Stimulated activated CD4-positive, alpha-beta T cell treated with anti-CD3 and anti-CD28 coated beads, Interleukin-1b, Interleukin-23, amount 100 ng/mL, for 4 hours (primary cell): Measurements from ENCODE around the gene SYNGR4.
"Not testable (repeated sequence)": the region's sequence is repeated elsewhere in the genome, so short reads cannot be mapped to it uniquely, and the experiment has no call there.

Source experiments
- DNase-seq, 2 donors: peaks; one replicate each; pipeline ENCODE4 v3.0.0-alpha.2; 2020; ENCODE audit warnings: low read depth in 2 of 2

The SYNGR4 gene

DNA sequence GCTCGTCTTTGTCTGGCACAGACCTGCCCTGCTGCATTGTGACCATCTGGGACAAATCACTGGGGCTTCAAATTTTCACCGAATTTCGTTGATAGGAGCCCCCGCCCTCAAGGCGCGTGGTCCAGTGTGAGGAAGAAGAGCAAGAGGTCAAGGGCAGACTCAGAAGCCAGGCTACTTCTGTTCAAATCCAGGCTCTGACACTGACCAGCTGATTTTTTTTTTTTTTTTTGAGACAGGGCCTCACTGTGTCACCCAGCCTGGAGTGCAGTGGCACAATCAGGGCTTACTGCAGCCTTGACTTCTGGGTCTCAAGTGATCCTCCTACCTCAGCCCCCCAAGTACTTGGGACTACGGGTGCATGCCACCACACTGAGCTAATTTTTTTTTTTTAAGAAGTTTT, 7.2 kb downstream of the SYNGR4 start:
- DNase-seq, result no peak

DNA sequence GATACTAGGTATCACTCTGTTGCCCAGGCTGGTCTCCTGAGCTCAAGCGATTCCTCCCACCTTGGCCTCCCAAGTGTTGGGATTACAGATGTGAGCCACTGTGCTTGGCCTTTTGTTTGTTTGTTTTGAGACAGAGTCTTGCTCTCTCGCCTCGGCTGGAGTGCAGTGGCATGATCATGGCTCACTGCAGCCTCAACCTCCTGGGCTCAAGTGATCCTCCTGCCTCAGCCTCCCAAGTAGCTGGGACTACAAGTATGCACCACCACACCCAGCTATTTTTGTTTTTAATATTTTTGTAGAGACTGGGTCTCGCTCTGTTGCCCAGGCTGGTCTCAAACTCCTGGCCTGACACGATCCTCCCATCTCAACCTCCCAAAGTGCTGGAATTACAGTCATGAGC, 7.6 kb downstream of the SYNGR4 start:
- not testable (repeated sequence) for DNase-seq

DNA sequence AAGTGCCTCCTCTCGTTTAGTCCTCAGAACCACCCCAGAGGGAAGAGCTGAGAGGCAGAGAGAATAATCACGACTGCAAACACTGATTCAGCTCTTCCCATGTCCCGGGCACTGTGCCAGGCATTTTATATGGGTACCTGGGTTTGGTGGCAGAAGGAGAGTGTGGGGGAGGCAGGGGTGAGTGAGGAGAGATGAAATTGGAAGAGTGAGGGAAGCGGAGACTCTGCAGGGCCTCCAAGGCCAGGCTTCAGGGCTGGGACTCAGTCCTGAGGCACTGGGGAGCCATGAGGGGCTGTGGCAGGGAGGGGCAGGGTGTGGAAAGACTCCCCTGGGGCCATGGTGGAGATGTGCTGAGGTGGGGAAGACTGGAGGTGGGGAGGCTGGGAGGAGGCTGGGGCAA, 8.7 kb downstream of the SYNGR4 start:
- DNase-seq, result no peak

DNA sequence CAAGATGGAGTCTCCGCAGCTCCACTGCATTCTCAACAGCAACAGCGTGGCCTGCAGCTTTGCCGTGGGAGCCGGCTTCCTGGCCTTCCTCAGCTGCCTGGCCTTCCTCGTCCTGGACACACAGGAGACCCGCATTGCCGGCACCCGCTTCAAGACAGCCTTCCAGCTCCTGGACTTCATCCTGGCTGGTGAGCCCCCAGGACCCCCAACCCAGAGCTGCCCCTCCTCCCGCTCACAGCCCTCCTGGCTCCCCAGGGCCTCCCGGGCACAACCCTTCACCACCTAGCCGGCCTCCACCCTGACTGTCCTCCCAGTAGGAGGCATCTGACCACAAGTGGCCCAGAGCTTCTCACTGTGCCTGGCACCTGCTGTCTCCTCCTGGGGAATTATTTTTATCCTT, 9.4 kb downstream of the SYNGR4 start:
- no peak for DNase-seq

DNA sequence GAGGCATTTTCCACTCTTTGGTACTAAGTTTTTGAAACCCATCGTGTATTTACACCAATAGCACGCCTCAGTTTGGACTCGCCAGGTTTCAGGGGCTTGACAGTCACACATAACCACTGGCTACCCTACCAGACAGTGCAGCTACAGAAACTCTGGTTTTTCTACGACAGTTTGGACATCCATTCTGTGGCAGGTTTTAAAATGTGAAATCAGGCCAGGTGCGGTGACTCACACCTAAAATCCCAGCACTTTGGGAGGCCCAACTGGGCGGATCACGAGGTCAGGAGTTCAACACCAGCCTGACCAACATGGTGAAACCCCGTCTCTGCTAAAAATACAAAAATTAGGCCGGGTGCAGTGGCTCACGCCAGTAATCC, 14.0 kb downstream of the SYNGR4 start:
- no peak for DNase-seq

DNA sequence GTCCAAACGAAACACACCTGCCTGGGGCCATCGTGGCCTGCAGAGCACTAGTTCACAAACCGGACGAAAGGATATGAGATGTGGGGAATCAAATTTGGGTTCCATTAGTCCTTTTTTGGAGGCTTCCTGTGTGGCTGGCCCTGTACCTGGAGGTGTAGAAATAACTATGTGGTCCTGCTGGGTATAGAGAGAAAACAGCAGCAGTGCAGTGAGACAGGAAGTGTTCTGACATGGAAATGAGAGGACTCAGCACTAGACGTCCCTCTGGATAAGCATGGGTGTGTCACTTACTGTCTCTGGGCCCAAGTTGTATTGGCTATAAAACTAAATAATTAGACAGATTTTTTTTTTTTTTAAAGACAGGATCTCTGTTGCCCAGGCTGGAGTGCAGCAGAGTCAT, 14.9 kb downstream of the SYNGR4 start:
- no peak for DNase-seq

DNA sequence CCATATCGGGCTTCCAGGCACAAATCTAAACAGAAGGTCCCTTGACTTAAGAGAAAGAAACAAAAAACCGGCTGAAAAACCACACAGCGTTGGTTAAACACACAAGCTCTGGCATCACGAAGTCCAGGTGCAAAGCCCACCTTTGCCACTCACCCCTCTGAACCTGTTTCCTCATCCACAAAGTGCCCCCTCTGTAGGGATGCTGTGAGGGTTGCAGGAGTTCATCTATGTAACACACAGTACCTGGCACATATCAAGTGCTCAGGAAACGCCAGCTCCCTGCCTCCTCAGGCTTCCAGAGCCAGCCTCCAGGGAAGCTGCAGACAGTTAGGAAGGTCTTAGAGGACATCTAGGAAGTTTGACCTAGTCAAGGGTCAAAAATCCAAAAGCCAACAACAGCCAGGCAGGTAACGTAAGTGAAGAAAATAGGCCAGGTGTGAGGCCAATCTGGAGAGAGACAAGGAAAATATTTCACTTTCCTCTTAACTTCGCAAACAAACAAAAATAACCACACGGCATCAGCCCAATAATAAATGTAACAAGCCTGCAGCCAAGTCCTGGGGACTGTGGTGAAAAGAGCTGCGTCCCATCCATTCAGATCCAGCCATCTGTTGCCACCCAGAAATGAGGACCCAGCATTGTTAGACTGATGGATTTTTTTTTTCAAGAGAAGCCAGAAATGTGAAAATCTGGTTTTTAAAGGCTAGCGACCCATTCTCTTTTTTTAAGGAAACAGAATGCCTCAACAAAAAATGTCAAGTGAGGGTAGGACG, 17.2 kb downstream of the SYNGR4 start:
- DNase-seq, result no peak

DNA sequence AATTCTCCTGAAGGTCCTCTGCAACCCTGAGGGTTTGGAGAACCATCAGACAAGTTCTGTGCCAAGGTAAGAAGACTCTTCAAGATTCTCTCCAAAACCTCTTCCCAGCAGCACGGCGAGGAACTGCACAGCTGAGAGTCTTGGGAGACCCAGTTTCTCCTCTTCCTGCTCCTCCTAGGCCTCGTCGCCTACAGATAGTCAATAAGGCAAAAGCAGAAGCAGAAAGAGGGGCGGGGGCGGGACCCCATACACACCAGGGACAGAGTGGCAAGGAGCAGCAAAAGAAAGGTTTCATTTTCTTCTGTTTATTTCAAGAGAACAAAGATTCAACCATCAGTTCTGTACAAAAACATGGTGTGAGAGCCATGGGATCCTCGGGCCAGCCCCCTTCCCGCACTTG, 18.1 kb downstream of the SYNGR4 start:
- no peak for DNase-seq

DNA sequence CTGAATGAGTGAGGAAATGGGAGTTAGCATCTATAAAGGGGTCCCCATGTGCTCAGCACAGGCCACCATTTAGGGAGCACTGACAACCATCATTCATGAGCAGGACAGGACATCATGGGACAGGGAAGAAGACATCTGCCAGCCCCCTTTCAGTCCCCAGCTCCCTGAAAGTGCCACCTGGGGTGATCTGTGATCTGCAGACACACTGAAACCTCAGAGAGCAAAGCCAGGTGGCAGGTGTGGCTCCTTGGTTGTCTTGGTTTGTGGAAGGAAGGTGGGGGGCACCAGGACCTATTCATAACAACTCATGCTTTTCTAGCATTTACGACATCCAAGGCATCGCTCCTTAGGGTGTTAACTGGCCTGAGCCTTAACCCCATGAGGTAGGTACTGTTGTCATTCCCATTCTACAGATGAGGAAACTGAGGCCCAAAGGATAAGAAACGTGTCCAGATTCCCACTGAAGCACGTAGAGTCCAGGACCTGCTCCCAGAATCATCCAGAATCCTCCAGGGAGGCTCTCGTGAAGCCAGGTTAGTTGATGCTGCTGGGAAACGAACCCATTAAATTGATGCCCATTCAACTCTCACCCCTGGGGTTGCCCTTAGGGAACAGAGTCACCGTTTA, 21.4 kb downstream of the SYNGR4 start:
- DNase-seq, result no peak

DNA sequence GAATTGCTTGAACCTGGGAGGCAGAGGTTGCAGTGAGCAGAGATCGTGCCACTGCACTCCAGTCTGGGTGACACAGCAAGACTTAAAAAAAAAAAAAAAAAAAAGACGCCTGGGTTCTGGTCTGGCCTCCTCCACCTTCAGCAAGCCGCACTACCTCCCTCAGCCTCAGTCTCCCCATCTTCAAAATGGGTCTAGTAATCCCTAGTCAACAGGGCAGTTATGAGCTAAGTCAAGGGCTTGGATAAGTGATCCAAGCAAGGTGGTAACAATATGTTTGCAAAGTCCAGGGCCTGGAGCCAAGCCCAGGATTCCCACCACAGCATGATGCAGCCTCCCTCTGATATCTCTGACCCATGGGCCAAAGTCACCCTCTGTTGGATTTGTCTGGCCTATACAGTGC, 22.8 kb downstream of the SYNGR4 start:
- DNase-seq, result no peak

DNA sequence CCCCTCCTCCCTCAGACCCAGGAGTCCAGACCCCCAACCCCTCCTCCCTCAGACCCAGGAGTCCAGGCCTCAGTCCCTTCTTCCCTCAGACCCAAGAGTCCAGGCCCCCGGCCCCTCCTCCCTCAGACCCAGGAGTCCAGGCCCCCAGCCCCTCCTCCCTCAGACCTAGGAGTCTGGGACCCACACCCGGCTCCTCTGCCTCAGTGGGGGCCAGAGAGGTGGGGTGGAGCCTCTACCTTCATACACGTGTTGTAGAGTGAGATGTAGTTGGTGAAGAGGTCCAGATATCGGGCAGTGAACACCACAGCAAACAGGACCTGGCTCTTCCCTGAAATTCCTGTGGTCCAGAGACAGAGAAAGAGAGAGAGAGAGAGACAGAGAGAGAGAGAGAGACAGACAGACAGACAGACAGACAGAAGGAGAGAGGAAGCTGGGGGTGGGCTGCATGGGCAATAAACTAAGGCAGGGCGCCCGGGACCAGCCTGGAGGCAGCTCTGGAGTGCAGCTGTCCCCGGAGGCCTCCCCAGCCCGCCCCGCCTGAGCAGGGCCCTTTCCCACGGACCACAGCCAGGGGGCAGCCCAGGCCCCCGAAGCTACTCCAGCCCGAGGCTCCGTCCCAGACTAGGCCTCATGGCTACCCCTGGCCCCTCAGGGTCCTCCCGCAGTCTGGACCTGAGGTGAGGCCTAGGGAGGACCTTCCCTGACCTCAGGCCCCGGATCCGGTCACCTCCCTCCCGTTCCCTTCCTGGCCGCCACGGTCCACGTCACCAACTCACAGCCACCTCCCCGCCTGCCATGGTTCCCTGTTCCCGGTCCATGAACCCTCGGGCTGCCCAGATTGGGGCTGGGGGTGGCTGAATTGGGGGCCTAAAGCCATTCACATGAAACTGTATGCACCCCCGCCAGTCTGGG, 26.3 kb downstream of the SYNGR4 start:
- peak; percentile 49 to 54 for DNase-seq

DNA sequence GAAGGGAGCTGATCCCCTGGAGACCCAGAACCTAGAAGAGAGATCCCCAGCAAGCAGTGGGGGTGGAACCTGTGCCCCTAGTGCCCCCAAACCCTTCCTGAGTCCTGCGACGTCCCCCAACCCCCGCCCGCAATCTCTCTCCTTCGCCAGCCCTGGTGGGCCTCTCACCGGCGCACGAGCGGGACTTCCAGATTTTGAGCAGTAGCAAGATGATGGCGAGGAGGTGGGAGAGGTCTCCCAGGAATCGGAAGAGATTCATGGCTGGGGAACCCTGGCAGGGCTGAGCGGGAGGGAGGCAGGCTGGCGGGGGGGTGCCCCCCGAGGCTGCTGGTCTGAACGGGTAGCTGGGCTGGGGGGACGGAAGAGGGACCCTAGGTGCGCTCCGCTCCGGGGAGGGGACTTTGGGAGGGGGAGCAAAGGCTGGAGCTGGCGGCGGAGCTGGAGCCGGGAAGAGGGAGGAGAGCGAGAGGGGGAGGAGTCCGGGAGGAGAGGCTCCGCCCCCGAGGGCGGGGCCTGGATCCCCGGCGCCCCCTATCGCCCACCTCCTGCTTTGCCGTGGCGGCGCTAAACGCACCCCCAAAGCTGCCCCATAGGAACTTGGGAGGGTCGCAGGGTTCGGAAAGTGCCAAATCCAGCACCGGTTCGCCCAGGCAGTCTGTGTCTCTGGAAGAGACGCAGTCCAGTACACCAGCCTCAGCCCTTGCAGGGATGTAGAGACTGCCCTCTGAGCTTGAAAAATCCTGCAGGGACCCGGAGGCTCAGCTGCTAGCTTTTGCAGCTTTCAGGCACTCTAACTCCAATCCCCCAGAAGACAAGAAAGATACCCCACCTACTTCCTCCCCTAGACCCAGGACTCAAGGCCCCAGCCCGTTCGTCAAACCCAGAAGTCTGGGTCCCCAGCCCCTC, 27.2 kb downstream of the SYNGR4 start, which contains the start of gene KDELR1:
KDELR1 (minus strand) TSS at position 452 of the 906 bp plus-strand sequence; CDS start at position 259, 193 bp downstream.
- DNase-seq, result peak; percentile 72 to 73

DNA sequence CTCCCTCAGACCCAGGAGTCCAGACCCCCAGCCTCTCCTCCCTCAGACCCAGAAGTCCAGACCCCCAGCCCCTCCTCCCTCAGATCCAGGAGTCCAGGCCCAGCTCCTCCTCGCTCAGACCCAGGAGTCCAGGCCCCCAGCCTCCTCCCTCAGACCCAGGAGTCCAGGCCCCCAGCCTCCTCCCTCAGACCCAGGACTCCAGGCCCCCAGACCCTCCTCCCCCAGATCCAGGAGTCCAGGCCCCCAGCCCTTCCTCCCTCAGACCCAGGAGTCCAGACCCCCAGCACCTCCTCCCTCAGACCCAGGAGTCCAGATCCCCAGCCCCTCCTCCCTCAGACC, 27.8 kb downstream of the SYNGR4 start:
- not testable (repeated sequence) for DNase-seq

DNA sequence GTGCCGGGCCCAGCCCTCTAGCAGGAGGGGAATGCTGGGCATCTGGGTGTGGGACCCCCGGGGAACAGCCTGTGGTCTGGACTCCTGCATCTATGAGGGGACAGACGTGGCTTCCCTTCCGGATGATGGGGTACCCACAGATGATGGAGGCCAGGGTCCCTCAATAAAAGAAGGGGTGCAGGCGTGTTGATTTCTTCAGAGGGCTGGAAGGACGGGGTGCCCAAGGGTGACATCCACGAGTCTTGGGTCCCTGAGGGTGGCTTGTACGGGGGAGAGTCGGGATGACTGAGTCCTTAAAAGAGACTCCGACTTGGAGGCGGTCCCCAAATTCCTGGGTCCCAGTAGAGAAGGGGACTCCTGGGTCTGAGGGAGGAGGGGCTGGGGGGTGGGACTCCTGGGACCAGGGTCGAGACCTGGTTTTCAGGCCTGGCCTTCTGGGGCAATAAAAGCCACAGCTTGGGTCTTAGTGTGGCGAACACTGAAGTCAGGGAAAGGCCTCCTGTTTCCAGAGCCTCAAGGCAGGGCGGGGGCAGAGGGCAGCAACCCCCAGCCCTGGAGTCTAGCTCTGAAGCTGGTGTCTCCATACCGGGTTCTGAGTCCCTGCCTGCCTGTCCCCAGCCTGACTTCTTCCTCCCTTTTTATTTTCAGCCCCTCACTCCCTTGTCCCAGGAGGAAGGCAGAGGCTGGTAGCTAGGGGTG, 28.8 kb downstream of the SYNGR4 start:
- no peak for DNase-seq

DNA sequence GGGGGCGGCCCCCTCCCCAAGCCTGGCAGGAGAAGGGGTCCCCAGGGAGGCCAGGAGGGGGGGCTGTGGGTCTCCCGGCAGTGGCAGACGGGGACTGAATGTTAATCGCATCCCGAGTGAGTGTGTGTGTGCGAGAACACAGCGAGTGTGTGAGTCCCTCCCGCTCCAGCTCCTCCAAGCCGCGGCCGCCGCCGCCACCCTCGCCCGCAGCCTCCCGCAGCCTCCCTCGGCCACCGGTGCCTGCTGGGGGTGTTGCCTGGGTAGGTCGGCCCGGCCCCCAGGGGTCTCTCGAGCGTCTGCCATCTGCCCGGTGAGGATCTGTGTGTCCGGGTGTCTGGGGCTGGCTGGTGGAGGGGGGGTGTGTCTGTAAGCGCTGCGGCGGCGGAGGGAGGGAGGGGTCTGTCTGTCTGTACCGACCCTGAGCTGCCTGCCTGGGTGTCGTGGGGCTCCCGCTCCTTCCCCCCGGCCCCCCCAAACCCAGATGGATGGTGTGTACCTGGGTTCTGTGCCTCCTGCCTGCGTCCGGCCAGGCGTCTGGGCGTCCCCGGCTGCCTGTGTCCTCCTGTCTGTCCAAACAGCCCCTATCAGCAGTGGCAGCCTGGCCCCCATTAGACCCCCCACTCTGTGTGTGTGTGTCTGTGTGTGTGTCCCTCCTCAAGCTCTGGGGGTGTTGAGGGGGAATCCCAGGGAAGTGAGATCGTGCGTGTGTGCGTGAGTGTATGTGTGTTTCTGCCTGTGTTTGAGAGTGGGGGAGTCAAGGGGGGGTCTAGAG, 29.6 kb downstream of the SYNGR4 start, which contains the start of gene GRIN2D:
GRIN2D (plus strand) TSS at position 110 of the 772 bp plus-strand sequence. CDS start 4,725 bp downstream, outside the sequence.
- DNase-seq, result no peak

DNA sequence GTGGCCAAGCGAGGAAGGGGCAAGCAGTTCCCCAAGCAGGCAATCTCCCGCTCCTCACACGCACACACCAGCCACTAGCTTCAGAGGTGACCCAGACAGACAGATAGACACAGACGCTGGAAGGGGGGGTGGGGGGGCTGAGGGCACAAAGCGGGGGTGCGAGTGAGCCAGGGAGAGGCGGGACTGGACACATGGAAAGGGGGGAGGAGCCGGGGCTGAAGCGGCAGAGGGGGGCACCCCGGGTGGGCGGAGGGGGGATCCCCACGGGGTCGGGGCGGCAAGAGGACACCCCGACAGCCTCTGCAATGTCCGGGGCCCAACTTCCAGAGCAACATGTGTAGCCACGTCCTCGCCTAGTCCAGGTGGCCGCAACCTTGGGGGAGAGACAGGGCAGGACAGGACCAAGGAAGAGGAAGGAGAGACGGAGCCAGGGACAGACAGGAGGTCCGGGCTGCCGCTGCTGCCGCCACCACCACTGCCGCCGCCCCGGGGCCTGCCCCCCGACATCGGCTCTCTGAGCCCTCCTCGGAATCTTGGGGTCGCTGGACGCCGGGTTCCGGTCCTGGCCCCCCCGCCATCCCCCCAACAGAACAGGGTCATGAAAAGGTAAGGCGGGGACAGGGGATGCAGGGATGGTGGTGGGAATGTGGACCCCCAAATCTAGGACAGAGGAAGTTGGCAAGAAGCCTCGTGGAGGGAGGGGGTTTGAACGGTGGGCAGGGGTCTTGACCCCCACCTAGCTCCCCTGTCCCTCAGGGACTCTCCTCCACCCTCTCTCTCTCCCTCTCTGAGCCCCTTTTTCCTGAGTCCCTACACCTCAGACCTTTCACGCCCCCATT, 30.4 kb downstream of the SYNGR4 start:
- no peak for DNase-seq

DNA sequence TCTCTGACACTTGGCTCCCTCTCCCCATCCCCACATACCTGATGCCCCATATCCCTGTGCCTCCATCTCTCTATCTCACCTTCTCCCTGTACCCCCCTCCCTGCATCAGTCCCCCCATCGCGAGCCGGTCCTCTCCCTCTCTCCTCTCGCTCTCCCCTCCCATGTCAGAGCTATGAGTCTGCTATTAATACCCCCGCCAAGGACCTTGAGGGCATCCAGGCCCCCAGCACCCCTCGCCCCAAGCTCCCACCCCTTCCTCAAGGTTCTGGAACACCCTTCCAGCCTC, 30.9 kb downstream of the SYNGR4 start:
- no peak for DNase-seq

DNA sequence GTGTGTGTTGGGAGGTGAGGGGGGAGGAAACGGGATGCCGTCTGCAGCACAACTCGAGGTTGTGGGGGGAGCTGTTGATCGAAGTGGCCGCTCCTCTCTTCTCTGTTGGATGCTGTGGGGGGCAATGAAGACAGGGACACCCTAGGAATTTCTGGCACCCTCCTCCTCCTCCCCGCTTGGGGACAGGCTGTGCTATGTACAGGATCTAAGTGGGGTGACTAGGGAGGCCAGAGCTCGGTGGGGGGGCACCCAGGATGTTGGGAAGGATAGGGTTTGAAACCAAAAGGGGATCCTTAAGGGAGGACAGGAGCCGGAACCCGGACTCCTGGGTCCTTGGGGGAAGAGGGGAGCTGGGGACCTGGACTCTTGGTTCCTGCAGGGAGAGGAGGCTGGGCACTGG, 31.3 kb downstream of the SYNGR4 start:
- DNase-seq, result no peak
